ENCODE results near the gene B9D2.

- TF ChIP-seq CTCF (tag by site-specific recombination; IDR thresholded peaks at IDR 0.05): no peak
- TF ChIP-seq ZNF768 (tag by site-specific recombination; IDR thresholded peaks at IDR 0.05): no peak
- no peak for TF ChIP-seq KLF16 (tag by site-specific recombination; IDR thresholded peaks at IDR 0.05)
- TF ChIP-seq ZNF302 (tag by site-specific recombination; IDR thresholded peaks at IDR 0.05; ENCODE audit: low read depth): no peak
- TF ChIP-seq ZNF239 (tag by site-specific recombination; IDR thresholded peaks at IDR 0.05): no peak
- no peak for TF ChIP-seq PRDM10 (tag by site-specific recombination; IDR thresholded peaks at IDR 0.05)
- TF ChIP-seq ZNF510 (tag by site-specific recombination; IDR thresholded peaks at IDR 0.05; ENCODE audit: insufficient replicate concordance): no peak
- TF ChIP-seq ZNF785 (tag by site-specific recombination; IDR thresholded peaks at IDR 0.05): no peak
- no peak for TF ChIP-seq HOXA7 (CRISPR knock-in tag; IDR thresholded peaks at IDR 0.05; ENCODE audit: borderline replicate concordance)
- no peak for TF ChIP-seq PATZ1 (tag by site-specific recombination; IDR thresholded peaks at IDR 0.05)
- no peak for TF ChIP-seq ZNF202 (tag by site-specific recombination; IDR thresholded peaks at IDR 0.05; ENCODE audit: borderline replicate concordance)
- TF ChIP-seq ATF2 (tag by site-specific recombination; IDR thresholded peaks at IDR 0.05; ENCODE audit: low read depth): no peak
Observed at GRCh38 chr19:41399091-41399490, 35.1 kb upstream of the B9D2 start.
